Thyroid gland (tissue), 4 donors: ENCODE measurements around the gene KICS2.

Experiments
- POLR2A ChIP-seq, 2 donors: fragments of 450-650 bp; IDR thresholded peaks; one replicate each; pipeline ENCODE4 v1.6.1; 2017; ENCODE audit warnings: antibody characterized with exemption in 2 of 2, mild to moderate bottlenecking in 2 of 2, moderate library complexity in 1 of 2
- TF ChIP-seq, protein P1 (sequence below), 6 experiments: fragments of 200-600 bp in 3 of 6; fragments of 450-650 bp in 3 of 6; sonication (generic) in 3 of 6; IDR thresholded peaks; one replicate each; pipeline ENCODE4 v1.5.1; 2016 to 2019; ENCODE audit warnings: antibody characterized with exemption in 6 of 6, mild to moderate bottlenecking in 2 of 6, inconsistent platforms in 1 of 6, moderate library complexity in 1 of 6

GRCh38 chr12:64189530-64189929 is 32.6 kb downstream of the KICS2 start:
- no peak for TF ChIP-seq POLR2A (IDR thresholded peaks at IDR 0.05)
- TF ChIP-seq, protein P1, sequence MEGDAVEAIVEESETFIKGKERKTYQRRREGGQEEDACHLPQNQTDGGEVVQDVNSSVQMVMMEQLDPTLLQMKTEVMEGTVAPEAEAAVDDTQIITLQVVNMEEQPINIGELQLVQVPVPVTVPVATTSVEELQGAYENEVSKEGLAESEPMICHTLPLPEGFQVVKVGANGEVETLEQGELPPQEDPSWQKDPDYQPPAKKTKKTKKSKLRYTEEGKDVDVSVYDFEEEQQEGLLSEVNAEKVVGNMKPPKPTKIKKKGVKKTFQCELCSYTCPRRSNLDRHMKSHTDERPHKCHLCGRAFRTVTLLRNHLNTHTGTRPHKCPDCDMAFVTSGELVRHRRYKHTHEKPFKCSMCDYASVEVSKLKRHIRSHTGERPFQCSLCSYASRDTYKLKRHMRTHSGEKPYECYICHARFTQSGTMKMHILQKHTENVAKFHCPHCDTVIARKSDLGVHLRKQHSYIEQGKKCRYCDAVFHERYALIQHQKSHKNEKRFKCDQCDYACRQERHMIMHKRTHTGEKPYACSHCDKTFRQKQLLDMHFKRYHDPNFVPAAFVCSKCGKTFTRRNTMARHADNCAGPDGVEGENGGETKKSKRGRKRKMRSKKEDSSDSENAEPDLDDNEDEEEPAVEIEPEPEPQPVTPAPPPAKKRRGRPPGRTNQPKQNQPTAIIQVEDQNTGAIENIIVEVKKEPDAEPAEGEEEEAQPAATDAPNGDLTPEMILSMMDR (IDR thresholded peaks at IDR 0.05) = no peak
